GM12892 (cell line): ENCODE results near the gene TCF4.

Experiments used
- POLR2A ChIP-seq: IDR thresholded peaks from 2 replicates; pipeline ENCODE4 v1.6.1; 2011; ENCODE audit warnings: low read depth, low read length, control low read depth
- POLR2AphosphoS5 ChIP-seq: IDR thresholded peaks from 2 replicates; pipeline ENCODE4 v1.6.1; 2011; ENCODE audit warnings: low read depth, low read length, control low read depth
- TAF1 ChIP-seq: IDR thresholded peaks from 2 replicates; pipeline ENCODE4 v1.6.1; 2011; ENCODE audit warnings: low read depth, mild to moderate bottlenecking, control low read depth, low read length, borderline replicate concordance

GRCh38 chr18:55609160-55609825 is 21.3 kb upstream of the TCF4 start:
- TF ChIP-seq POLR2A (no peak), POLR2AphosphoS5 (no peak), TAF1 (no peak)
